ENCODE data around the gene MAP3K20. TPM values are rescaled to one million over a fixed set of nuclear protein-coding genes. Genes with fewer than 3 reads are reported as not detected.
A peak's percentile ranks its signal among the peaks of the same experiment; 100 is the strongest.
"Not testable (repeated sequence)": the region's sequence is repeated elsewhere in the genome, so short reads cannot be mapped to it uniquely, and the experiment has no call there.

MAP3K20 gene
- total RNA-seq, 1 donor from 2014 or later: 77.6 TPM

DNA sequence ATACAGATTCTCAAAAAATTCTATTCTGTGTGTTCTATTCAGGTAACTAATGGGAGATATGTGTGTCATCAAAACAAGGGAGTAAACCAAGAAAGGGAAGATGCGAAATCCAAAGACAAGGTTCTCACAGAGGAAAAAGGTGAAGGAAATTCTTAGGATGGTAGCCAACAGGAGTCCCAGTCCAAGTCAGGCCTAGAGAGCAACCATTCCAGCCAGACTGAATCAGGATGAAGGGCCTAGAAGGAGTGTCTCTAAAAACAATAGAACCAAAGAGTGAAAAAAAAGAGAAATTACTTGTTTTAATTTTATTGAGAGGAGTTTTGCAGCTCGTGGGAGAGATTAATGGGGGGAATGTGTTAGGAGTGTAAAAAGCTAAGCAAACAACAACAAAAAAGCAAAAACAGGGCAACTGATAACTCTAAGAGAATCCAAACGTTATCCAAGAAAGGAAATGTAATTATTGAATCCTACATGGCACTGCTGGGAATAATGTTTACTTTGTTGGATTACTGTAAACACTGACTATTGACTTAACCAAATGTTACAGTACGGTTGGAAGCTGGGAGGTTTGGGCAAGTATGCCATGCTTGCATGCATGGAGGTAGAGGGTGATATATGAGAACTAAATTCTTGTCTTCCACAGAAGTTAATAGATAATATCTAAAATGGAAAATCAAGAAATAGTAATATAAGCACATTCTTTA, 12.3 kb downstream of the MAP3K20 start:
- DNase-seq (ENCODE audit: low spot score): no peak

- DNase-seq (ENCODE audit: low spot score): no peak
Measured at GRCh38 chr2:173090276-173090877, 14.7 kb downstream of the MAP3K20 start.

- no peak for DNase-seq (ENCODE audit: low spot score)
Measured at GRCh38 chr2:173090973-173091660, 15.5 kb downstream of the MAP3K20 start.

DNA sequence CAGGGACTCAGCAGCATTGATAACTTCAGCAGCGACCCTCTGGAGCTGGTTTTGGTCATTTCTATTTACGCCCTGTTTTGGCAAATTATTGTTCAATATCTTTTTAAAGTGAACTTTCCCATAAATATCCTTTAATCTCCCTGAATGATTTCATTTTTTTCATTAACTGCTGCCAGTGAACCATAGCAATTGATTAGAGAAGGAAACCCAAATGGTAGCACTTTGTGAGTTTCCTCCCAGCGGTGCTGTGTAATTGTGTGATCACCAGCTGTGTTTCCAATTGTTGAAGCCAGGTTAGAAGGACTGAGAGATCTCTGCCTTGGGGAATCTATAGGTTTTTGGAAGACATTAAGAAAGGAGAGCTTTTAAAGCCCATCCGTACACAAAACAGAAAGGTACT, 16.3 kb downstream of the MAP3K20 start:
- no peak for DNase-seq (ENCODE audit: low spot score)

- DNase-seq (ENCODE audit: low spot score): no peak
Measured at GRCh38 chr2:173092844-173093402, 17.3 kb downstream of the MAP3K20 start.

DNA sequence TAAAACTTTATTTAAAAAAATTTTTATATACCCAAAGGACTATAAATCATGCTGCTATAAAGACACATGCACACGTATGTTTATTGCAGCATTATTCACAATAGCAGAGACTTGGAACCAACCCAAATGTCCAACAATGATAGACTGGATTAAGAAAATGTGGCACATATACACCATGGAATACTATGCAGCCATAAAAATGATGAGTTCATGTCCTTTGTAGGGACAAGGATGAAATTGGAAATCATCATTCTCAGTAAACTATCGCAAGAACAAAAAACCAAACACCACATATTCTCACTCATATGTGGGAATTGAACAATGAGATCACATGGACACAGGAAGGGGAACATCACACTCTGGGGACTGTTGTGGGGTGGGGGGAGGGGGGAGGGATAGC, 18.0 kb downstream of the MAP3K20 start:
- DNase-seq (ENCODE audit: low spot score): not testable (repeated sequence)

- no peak for DNase-seq (ENCODE audit: low spot score)
Measured at GRCh38 chr2:173094731-173095130, 19.1 kb downstream of the MAP3K20 start.

DNA sequence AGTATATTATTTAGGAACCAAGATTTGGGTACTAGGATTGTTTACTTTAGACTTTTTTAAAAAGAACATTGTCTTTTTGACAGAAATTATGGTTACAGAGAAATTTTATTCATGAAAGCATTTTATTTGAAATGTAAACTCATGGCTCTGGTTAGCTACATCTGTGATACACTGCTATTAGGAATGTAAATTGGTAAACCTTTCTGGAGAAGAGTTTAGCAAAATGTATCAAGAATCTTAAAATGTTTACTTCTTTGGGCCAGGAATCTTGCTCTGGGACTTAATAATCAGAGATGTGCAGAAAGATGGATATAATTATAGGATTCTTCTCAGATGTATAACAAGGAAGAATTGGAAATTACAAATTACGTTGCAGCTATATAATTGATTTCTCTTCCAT, 19.7 kb downstream of the MAP3K20 start:
- no peak for DNase-seq (ENCODE audit: low spot score)

DNA sequence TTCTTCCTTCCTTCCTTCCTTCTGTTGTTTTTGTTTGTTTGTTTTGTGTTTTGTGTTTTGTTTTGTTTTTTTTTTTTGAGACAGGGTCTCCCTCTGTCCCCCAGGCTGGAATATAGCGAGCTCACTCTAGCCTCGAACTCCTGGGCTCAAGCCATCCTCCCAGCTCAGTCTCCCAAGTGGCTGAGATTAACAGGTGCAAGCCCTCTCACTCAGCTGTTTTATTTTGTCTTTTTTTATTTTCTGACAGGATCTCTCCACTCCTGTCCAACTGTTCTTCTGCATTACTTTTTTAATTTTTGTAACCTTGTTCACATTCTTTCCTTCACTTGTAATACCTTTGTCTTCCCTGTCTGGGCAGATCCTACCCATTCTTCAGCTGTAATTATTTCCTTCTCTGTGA, 23.6 kb downstream of the MAP3K20 start:
- DNase-seq (ENCODE audit: low spot score): no peak

GRCh38 chr2:173099804-173100203, 24.2 kb downstream of the MAP3K20 start:
- DNase-seq (ENCODE audit: low spot score): no peak

GRCh38 chr2:173101687-173102086, 26.0 kb downstream of the MAP3K20 start:
- no peak for DNase-seq (ENCODE audit: low spot score)

DNA sequence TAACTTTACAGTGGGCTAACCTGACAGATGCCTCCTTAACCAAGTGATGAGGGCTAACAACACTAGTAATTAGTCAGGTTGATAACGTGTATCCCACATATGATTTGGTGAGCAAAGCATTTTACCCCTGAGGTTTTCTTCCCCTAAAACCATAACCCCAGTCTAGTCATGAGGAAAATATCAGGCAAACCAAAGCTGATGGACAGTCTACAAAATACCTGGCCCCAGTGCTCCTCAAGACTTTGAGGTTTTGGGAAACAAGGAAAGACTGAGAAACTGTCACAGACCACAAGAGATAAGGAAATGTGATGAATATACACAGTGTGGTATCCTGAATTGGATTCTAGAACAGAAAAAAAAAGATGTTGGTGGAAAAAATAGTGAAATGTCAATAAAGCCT, 28.5 kb downstream of the MAP3K20 start:
- DNase-seq (ENCODE audit: low spot score): no peak

DNA sequence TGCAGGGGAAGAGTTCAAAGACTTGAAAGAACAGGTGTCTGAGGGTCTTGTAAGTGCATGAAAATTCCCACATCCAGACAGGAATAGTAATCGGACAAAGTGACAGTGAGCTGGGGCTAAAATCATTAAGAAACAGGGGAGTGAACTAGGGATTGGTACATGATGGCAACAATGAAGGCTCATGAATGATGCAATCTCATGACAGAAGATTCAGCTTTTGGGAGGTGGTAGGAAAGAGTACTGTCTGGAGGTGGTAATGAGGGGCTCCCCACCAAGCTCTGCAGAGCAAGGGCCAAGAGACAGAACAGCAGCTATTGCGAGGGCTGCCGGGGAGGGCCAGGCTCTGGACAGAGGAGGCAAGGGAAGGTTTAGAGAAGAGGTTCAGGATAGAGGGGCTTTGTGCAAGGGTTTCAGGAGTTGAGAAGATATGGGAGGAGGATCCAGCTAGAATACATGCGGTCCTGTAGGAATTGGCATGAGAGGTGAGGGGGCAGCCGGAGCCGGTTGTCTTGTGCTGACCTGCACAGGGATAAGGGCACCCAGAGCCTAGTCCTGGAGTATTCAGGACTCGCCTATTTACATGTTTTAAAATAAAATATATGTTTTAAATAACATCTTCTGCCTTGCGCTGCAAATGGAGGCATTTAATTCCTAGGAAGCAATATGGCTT, 31.4 kb downstream of the MAP3K20 start:
- DNase-seq (ENCODE audit: low spot score): no peak

DNA sequence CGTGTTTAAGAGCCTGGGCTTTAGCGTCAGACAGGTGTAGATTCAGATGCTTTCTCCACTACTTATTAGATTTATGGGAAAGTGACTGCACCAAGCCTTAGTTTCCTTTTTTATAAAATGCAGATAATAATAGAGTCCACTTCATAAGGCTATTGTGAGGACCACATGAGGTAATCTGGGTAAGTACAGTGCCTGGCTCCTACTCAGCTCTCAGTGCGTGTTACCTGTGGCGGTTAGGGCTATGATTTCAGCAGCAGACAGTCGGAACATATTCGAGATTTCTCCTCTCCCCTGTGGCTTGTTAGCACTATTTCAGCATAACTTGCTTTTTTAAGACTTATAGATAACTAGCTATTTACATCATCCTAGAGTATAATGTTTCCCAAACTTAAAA, 32.0 kb downstream of the MAP3K20 start:
- no peak for DNase-seq (ENCODE audit: low spot score)

DNA sequence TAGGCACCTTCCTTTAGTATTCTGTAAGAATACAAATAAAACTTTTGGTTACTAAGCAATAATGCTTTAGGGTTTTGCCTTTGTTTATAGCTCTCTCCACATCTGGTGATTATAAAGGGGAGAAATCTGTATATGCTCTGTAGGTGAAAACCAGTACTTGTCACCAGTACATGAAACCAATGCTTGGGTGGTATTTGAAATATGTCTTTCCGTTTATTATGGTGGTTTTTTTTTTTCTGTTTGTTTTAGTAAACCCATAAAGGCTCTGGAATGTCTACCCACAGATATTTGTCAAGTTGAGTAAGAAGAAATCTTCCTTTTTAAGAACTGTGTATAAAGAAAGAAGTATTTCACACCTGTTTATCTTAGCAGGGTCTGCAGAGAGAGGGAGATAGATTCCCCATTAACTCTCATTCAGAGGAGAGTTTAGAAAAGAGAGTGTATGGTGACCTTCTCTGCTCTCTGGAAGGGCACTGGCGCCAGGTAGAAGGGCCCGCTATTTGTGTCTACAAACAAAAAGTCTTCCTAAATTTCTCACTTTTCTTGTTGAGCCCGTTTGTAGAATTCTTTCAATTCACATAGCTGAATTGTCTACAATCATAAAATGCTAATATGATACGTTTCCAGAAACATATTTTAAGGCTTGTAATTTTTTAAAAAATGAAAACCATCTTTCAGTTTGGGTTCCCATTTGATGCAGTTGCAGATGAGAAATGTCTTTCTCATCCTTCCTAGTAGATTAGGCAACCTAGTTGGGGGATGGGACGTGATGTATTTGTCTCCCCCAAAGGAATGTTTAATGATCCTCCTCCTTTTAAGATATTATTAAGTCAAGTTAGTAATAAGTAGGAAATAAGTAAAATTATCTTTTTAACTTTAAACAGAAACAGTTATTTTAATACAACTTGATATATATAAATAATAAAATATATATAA, 33.9 kb downstream of the MAP3K20 start:
- no peak for DNase-seq (ENCODE audit: low spot score)

GRCh38 chr2:173117678-173118077, 42.0 kb downstream of the MAP3K20 start:
- no peak for DNase-seq (ENCODE audit: low spot score)

DNA sequence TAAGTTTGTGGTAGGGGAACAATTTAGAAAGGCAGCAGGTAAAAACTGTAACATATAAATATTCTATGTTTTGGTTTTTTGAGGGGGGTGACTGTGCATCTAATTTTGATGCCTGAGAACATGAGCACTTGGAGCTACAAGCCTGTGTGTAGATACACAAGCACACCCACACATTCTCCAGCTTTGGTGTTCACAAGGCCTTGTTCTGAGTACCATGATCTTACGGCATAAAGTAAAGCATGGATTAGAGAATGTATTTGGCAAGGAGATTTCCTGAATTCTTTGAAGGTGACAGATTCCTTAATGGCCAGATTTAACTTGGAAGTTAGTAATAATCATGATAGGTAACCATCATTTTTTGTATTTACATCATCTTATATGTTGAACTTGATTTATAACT, 42.7 kb downstream of the MAP3K20 start:
- no peak for DNase-seq (ENCODE audit: low spot score)

- peak; percentile 64 for DNase-seq (ENCODE audit: low spot score)
Measured at GRCh38 chr2:173119069-173119807, 43.6 kb downstream of the MAP3K20 start.

DNA sequence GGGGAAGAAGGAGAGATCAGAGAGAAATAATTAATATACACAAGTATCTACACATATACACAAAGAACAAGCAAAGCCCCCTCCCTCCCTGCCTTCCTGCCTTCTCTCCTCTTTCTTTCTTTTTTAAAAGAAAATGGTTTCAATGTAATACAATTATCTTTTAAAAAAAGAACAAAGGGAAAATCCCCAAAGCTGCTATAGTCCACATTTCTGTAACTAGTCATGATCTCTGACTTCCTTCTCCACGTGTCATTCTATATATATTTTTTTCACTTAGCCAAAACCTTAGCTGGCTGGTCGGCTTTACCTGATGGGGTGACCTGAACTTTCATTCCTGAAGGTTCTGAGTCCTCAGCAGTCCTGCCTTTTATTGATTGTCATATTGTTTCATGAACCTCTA, 44.3 kb downstream of the MAP3K20 start:
- no peak for DNase-seq (ENCODE audit: low spot score)

GRCh38 chr2:173122936-173123335, 47.3 kb downstream of the MAP3K20 start:
- no peak for DNase-seq (ENCODE audit: low spot score)

All from ureter (tissue), 1 donor.